ENCODE data around the gene GPR78.

GPR78 gene, protein sequence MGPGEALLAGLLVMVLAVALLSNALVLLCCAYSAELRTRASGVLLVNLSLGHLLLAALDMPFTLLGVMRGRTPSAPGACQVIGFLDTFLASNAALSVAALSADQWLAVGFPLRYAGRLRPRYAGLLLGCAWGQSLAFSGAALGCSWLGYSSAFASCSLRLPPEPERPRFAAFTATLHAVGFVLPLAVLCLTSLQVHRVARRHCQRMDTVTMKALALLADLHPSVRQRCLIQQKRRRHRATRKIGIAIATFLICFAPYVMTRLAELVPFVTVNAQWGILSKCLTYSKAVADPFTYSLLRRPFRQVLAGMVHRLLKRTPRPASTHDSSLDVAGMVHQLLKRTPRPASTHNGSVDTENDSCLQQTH

DNA sequence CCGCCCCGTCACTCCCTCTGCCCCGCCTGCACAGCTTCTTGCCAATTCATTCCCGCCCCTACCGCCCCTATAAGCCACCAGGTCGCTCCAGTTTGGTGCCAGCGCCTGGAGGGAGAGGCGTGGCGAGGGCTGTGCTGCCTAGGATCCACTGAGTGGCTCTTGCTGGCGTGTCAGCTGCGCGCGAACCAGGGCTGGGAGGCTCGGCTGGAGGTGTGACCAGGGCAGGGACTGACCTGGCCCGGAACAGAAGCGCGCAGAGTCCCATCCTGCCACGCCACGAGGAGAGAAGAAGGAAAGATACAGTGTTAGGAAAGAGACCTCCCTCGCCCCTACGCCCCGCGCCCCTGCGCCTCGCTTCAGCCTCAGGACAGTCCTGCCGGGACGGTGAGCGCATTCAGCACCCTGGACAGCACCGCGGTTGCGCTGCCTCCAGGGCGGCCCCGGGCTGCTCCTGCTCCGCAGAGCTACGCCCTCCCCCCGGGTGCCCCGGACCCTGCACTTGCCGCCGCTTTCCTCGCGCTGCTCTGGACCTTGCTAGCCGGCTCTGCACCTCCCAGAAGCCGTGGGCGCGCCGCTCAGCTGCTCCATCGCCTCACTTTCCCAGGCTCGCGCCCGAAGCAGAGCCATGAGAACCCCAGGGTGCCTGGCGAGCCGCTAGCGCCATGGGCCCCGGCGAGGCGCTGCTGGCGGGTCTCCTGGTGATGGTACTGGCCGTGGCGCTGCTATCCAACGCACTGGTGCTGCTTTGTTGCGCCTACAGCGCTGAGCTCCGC lies at the start of gene GPR78:
TSS of gene GPR78 (plus strand) at position 72 of the 773 bp plus-strand sequence. CDS start at position 663, 591 bp downstream.
- peak; percentile 41 for DNase-seq (ENCODE audit: low spot score)

DNA sequence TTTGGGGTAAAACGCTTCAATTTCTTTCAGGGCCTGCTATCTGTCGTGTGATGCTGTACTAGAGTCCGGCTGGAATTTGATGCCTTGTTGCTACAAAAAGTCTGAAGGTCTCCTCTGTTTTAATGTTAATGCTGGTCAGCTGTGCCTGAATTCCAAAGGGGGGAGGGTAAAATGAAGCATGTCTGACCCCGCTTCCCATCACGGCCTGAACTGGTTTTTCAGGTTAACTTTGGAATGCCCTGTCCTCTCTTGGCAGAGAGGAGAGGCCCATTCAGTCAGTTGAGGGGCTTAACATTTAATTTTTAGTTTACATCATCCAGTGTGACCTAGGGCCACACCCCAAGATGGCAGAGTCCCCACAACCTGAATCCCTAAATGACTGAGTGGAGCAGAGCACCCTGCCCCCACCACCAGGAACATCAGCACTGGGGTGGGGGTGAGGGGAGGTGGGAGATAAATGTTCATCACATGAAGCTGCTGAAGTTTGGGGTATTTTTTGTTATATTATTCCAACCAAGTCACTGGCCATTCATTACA lies 47.9 kb upstream of the GPR78 start:
- no peak for DNase-seq (ENCODE audit: low spot score)

DNA sequence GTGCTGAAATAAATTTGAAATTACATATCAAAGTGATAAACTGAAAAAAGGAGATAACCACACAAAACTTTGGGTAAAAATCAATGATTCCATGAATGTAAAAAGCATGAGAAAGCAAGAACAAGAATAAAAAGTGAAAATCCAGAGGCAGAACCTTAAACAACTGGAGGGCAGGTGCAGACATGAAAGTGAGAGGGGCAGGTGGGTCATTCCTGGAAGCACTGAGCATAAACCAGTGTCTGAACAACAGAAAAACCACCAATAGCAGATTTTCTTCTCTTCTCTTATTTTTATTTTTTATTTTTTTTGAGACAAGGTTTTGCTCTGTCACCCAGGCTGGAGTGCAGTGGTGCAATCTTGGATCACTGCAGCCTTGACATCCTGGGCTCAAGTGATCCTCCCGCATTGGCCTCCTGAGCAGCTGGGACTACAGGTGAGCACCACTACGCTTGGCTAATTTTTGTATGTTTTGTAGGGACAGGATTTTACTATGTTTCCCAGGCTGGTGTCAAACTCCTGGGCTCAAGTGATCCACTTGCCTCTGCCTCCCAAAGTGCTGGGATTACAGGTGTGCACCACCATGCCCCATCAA lies 46.8 kb upstream of the GPR78 start:
- DNase-seq (ENCODE audit: low spot score), result no peak

DNA sequence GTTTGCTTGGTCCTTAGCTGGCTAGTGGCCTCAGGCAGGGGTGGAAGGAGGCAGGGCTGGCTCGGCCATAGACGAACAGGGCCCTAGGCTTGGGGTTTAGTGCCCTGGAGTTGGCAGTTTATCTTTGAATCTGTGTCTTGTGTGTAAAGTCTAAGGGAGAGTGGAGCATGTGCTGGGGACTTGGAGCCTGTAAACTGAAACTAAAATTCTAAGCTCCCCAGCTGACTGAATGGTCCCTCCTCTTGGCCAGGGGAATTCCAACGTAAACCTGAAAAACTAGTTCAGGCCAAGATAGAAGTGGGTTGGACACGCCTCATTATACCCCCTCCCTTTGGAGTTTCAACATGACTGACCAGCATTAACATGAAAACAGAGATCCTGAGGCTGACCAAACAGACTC lies 46.1 kb upstream of the GPR78 start:
- no peak for DNase-seq (ENCODE audit: low spot score)

DNA sequence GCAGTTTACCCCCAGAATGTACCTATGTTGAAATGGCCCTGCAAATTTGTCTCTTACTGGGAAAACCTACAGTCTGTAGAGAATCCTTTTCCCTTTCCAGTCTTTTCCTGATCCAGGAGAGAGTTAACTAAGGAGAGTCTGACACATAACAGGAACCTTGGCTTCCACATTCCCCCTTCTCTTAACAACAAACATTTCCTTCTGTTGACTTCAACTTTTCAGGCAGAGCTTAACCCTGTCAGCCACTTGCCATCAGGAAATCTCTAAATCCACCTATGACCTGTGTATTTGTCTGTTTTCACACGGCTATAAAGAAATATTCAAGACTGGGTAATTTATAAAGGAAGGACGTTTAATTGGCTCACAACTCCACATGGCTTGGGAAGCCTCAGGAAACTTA lies 45.6 kb upstream of the GPR78 start:
- DNase-seq (ENCODE audit: low spot score), result no peak

DNA sequence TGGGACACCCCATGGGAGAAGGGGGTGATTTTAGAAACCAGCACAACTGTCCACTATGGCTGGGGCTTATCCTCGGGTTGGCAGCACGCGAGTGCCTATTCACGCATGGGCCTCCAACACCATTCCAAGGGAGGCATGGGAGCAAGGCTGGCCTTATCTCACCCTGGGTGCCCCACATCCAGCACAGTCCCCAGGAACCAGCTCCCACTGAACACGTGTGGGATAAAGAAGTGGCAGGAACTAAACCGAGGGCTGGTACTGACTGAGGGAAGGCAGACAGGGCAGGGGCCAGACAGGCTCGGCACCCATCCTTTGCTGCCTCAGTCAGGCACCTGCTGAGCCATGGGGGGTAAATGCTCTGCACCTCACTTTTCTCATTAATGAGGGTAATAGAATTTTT lies 43.7 kb upstream of the GPR78 start:
- no peak for DNase-seq (ENCODE audit: low spot score)

DNA sequence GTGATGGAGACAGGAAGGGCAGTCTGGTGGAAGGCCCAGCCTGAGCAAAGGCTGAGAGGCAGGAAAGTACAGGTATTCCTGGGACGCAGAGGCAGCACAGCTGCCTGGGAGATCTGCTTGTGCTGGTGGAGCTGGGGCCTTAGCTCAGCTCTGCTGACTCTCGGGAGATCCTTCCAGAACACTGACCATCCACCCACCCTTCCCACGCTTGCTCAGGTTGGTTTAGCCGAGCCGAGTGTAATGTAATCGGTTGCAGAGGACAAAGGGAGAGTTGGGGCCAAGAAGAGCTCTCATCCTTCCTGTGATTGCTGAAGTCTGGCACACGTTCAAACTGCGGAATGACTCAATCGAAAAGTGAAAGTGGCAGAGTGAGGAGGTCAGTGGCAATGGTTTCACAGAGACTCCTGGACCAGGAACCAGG lies 43.1 kb upstream of the GPR78 start:
- DNase-seq (ENCODE audit: low spot score), result peak; percentile 71

DNA sequence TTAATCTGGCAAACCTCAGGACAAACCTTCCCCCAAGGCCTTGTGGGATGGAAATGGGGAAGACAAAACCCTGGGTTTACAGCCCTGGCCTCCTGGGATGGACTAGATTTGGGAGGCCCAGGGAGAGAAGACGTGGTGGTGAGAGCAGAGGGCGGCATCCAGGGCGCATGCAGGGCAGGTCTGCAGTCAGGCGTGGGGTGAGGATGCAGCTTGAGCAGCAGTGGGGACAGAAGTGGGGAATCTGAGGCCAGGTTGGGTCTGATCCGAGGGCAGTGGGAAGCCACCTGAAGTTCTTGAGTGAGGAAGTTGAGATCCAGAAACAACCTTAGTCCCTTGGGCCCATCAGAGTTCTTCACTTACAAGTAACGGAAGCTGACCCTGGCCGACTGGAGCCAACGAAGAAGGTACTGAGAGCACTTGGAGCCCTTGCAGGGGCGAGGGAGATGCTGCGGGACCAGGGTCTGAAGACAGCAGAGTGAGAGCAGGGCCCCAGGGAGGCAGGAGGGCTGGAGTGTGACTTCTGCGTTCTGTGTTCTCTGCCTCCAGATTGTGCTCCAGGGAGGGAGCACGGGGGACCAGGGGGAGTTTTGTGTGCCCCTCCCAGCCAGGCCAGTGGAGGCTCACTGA lies 42.0 kb upstream of the GPR78 start:
- no peak for DNase-seq (ENCODE audit: low spot score)

DNA sequence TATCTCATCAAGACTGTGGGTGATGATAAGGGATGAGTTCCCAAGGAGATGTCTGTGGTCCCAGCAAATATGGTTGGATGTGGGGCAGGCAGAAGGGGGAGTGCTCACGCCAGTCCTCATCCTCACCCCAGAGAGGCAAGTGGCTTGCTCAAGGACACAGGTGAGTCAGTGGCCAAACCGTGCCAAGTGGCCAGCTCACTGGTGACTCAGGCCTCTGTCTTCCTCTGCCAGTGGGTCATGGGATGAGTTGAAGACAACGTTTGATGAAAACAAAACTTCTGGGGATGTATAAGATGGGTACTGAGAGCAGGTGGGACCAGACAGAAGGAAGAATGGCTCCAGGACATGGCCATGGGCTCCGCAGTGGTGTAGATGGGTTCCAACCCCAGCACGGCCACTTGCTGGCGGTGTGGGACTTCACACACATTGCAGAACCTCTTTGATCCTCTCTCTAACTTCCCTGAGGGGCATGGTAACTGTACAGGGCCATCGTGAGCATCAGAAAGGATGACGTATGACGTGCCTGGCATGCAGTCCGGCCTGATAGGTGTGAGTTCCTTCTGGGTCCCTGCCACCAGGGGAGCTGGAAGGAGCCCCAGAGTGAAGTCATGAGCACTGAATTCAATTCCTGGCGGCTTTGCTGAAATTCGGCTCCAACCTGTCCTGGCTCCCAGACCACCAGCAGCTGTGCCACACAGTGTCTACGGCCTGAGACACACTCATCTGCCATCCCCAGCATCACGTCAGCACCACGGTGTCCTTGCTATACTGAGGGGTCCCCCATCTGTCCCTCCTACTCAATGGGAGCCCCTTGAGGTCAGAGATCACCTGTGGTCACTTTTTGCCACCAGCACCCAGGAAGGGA lies 41.3 kb upstream of the GPR78 start:
- DNase-seq (ENCODE audit: low spot score), result peak; percentile 22

DNA sequence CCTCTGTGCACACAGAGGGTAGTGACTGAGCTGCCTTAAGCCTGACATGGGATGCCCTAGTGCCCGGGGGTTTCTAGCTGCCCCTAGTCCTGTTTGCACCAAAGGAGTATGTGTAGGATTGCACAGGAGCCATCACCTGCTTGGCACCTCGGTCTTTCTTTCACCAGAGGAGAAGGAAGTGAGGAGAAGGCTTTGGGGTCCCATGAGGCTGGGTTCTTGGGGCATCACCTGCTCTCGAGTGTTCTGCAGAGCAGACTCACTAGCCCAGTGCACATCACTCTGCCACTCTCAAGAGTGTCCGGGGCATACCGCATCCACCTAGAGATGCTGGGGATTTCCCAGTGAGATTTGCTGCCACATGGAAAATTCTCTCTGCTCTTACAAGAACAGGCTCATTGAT lies 40.5 kb upstream of the GPR78 start:
- DNase-seq (ENCODE audit: low spot score), result no peak

DNA sequence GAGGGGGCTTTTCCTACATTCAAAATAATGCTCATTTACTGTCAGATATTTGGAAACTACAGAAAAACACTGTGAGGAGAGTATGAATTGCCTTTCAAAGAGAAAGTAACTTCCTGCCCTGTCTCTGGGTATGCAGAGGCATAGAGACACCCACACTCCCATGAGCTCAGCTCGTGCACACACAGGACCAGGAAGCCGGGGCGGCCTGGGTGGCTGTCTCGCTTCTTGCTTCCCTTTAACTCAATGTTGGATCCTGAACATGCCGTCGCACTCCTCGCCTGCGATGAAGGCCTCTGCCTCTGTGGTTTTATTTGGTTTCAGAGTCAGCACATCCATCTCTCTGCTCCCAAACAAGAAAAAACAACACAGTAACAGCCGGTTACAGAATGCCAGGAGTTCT lies 40.1 kb upstream of the GPR78 start:
- no peak for DNase-seq (ENCODE audit: low spot score)

DNA sequence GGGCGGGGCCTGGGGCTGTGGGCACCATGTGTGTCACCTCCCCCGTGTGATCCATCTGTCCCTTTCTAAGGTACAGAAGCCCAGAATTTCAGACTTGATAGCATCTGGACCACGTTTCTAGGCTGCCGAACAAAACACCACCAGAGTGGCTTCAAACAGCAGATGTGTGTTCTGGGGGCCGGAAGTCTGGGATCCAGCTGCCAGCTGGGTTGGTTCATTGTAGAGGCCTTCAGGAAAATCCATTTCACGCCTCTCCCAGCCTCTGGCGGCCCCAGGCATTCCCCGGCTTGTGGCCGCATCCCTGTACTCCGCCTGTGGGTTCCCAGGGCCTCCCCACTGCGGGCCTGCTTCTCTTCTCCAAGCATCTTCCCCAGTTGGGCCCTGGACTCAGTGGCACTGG lies 39.6 kb upstream of the GPR78 start:
- no peak for DNase-seq (ENCODE audit: low spot score)

DNA sequence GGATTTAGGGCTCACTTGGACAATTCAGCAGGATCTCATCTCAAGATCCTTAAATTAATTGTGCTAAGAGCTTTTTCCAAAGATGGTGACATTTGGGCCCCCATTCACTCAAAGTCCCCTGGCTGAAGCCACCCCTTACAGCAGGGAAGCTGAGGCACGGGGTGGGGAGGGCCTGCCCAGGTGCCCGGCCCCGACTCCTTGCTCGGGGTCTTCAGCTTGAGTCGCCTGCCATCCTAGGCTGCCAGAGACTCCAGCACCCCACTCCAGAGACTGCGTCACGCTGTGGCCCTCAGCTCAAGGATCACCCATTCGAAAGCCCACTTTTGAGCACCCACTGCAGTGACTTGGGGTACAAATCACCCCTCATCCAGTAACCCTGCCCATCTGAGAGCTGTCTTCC lies 39.2 kb upstream of the GPR78 start:
- DNase-seq (ENCODE audit: low spot score), result no peak

DNA sequence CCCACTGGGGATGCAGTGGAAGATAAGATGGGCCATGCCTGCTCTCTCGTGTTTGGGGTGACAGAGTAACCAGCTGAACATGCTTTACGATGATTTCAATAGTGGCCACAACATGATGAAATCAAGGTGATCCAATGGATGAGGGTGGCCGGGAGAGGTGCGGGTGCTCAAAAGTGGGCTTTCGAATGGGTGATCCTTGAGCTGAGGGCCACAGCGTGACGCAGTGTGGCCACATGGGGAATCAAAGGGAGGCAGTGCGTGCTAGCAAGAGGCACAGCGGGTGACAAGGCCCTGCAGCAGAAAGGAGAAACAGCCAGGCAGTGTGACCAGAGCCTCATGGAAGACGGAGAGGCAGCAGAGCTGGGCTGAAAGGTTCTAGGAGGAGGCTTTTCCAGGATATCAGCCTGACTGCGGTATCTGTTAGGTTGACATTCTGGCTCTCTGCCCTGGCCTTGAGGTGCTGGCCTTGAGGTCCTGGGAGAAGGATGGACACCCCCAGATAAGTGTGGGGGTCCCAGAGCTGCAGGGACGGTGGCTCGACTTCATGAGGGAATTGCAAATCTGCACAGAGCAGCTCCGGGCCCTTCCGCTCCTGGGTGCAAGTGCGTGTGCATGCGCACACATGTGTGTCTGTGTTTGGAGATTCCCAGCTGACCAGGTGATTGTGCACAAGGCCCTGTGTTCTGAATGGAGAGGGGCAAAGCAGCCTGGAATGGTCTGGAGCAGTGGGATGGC lies 38.0 kb upstream of the GPR78 start:
- no peak for DNase-seq (ENCODE audit: low spot score)

DNA sequence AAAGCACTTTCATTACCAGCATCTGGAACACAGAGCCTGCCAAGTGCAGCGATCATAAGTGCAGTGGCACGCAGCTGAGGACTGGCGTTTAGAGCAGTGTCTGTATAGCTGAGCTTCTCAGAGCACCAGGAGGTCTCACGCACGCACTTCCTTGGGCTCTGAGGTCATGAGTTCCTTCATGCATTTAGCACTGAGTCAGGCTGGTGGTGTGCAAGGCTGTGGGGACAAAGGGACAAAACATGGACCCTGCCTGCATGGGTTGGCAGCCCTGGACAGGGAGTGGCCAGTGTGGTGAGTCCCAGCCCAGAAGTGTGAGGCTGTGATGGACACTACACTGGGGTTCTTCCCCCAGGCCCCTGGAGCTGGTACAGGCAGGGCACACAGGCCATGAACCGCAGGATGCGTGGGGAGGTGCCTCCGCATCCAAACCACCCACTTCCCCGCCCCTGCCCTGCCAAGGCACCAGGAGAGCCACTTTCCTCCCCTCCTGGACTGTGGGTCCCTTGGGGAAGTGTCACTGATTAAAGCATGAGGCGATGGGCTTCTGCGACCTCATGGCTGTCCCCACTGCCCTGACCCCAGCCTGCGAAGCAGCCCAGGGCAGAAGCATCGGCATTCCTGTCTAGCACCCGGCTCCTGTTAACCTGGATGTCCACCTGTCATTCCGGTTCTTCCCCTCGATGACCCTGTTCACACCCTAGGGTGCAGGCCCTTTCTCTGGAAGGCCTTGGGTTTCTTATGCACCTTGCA lies 37.2 kb upstream of the GPR78 start:
- DNase-seq (ENCODE audit: low spot score), result no peak

DNA sequence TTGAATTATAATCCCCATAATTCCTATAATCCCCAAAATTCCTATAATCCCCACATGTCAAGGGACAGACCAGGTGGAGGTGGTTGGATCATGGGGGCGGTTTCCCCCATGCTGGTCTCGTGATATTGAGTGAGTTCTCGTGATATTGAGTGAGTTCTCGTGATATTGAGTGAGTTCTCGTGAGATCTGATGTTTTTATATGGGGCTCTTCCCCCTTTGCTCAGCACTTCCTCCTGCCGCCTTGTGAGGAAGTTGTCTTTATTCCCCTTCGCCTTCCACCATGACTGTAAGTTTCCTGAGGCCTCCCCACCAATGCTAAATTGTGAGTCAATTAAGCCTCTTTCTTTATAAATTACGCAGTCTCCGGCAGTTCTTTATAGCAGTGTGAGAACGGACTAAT lies 36.6 kb upstream of the GPR78 start:
- DNase-seq (ENCODE audit: low spot score), result no peak

DNA sequence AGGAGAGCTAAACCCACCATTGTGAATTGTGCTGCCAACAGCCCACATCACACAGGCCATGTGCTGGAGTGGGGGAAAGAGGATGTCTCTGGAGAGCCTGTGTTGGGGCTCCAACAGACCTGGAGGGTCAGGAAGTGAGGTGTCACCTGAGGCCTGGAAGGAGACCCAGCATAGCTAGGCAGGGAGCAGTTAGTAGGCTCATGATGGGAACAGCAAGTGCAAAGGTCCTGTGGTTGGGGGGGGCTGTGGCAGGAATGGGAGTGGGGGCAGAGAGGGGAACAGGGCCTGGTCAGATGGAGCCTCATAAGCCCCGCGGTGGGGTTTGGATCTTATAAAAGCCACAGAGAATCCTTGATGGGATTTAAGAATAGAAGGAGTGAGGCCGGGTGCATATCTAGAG lies 35.9 kb upstream of the GPR78 start:
- DNase-seq (ENCODE audit: low spot score), result no peak

DNA sequence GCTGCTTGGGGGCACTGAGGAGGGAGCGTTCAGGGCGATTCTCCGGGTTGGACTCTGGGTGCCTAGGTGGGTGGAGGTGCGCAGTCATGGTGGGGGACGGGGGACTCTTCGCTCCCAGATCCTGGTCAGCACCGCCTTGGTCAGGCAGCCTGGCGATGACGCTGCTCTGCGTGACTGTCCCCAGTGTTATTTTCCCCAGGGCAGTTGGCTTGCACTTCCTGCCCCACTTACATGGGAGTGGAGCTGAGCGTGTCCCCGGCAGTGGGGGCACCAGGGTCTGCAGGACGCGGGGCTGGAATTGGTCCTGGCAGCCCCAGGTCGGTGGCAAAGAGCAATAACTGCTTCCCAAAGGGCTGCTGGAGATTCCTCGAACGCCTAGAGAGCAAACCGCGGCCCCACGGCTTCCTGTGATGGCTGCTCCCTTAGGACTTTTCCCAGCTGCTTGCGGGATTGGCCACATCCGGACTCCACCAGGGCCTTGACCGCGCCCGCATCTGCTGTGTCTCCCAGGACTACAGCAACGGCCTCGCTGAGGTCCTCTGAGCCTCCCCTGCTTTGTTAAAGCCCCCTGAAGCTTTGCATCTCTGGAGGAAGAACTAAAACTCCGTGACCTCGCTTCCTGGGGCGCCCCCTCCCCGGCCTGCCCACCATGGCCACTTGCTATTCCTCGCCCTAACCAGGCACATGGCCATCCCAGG lies 35.3 kb upstream of the GPR78 start:
- DNase-seq (ENCODE audit: low spot score), result no peak

DNA sequence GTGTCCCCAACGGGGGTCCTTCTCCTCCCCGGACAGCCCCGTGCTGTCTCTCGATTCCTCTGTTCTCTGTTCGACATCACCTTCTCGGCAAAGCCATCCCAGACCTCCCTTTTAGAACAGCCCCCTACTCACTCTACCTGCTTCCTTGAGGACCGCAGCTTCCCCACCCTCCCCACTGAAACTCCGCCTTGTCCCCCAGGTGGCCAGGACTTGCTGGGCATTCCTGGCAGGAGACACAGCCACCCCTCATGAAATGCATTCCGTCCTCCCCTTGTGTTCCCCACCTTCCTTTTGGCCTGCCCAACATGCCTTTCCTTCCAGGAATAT lies 34.8 kb upstream of the GPR78 start:
- DNase-seq (ENCODE audit: low spot score), result no peak

DNA sequence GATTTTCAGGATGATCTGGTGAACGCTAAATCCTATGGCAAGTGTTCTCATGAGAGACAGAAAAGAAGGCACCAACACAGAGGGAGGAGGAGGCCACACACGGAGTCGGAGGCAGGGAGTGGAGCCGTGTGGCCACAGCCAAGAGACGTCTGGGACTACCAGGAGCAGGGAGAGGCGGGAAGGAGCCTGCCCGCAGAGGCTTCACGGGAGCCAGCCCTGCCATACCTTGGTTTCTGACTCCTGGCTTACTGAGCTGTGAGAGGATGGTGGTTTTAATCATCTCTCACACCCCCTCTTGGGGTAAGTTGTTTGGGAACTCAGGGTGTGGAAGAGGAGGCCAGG lies 33.5 kb upstream of the GPR78 start:
- no peak for DNase-seq (ENCODE audit: low spot score)

Measured in kidney capillary endothelial cell (primary cell).